Measurements from ENCODE around the gene SIX3. TPM values are rescaled to one million over a fixed set of nuclear protein-coding genes. Genes with fewer than 3 reads are reported as not detected.

The SIX3 gene
- total RNA-seq, 1 experiment from 2014 or later, result 1.4 TPM

- ChIA-PET CTCF (interaction anchor here (0.7 kb wide), 1 partner anchor 61 kb away, joined by 3 read pairs; no protein-coding TSS in a partner anchor), POLR2A (ENCODE audit: unreplicated experiment) (no interaction called here)
- Histone ChIP-seq H3K4me3 (no peak overlapping the region), H3K36me3 (ENCODE audit: low read depth) (no peaks in the 10 kb centered on the region), H2AFZ (no peak overlapping the region), H3K27ac (no peak overlapping the region), H3K27me3 (ENCODE audit: insufficient read depth, low read depth) (no peaks in the 10 kb centered on the region), H3K4me2 (no peak overlapping the region), H4K20me1 (ENCODE audit: insufficient read depth) (no peaks in the 10 kb centered on the region), H3K4me1 (replicated peaks; ENCODE audit: insufficient read depth) (no peaks in the 10 kb centered on the region), H3F3A (ENCODE audit: insufficient read depth, low read depth) (no peaks in the 10 kb centered on the region), H3K9me3 (ENCODE audit: insufficient read depth, low read depth) (0 out of 2 replicates have a peak, but pooled peaks cover 6% of the 10 kb centered on the region), H3K79me2 (ENCODE audit: low read depth) (no peaks in the 10 kb centered on the region), H3K9me2 (ENCODE audit: insufficient read depth) (no peaks in the 10 kb centered on the region)
- intact Hi-C loops (cut with micrococcal nuclease; ENCODE audit: unreplicated experiment), result no loop called here
- DNase-seq, result no peak
- no TSS peak for BruUV-seq (replicated peaks)
- TF ChIP-seq EZH2 (IDR thresholded peaks at IDR 0.05; ENCODE audit: low read depth) (no peak), CTCF (conservative IDR thresholded peaks at IDR 0.05) (no peak)
These were observed 44.1 kb upstream of the SIX3 start for GRCh38 chr2:44897406-44897805.

GRCh38 chr2:44902217-44903137, 39.0 kb upstream of the SIX3 start:
- no TSS peak for BruUV-seq (replicated peaks)
- H3K27me3 ChIP-seq (ENCODE audit: insufficient read depth, low read depth), result no peaks in the 10 kb centered on the region
- intact Hi-C loops (cut with micrococcal nuclease; ENCODE audit: unreplicated experiment), result no loop called here
- no peak for DNase-seq
- H3K36me3 ChIP-seq (ENCODE audit: low read depth), result no peaks in the 10 kb centered on the region
- H3K9me3 ChIP-seq (ENCODE audit: insufficient read depth, low read depth), result no peaks in the 10 kb centered on the region
- TF ChIP-seq EZH2 (IDR thresholded peaks at IDR 0.05; ENCODE audit: low read depth) (no peak), CTCF (conservative IDR thresholded peaks at IDR 0.05) (no peak)
- H2AFZ ChIP-seq, result no peak overlapping the region
- H3K4me3 ChIP-seq, result no peak overlapping the region
- H3K9me2 ChIP-seq (ENCODE audit: insufficient read depth), result no peaks in the 10 kb centered on the region
- no peaks in the 10 kb centered on the region for H3K4me1 ChIP-seq (replicated peaks; ENCODE audit: insufficient read depth)
- H3K79me2 ChIP-seq (ENCODE audit: low read depth), result no peaks in the 10 kb centered on the region
- H3F3A ChIP-seq (ENCODE audit: insufficient read depth, low read depth), result no peaks in the 10 kb centered on the region
- ChIA-PET POLR2A (ENCODE audit: unreplicated experiment) (no interaction called here), CTCF (interaction anchor here (0.6 kb wide), 1 partner anchor 425 kb away, joined by 3 read pairs; no protein-coding TSS in a partner anchor)
- no peak overlapping the region for H3K4me2 ChIP-seq
- H4K20me1 ChIP-seq (ENCODE audit: insufficient read depth), result no peaks in the 10 kb centered on the region
- no peak overlapping the region for H3K27ac ChIP-seq

- BruUV-seq (replicated peaks), result no TSS peak
- Histone ChIP-seq H3K27ac (no peak overlapping the region), H3F3A (ENCODE audit: insufficient read depth, low read depth) (no peaks in the 10 kb centered on the region), H3K4me1 (replicated peaks; ENCODE audit: insufficient read depth) (no peaks in the 10 kb centered on the region), H3K4me3 (no peak overlapping the region), H3K9me3 (ENCODE audit: insufficient read depth, low read depth) (no peaks in the 10 kb centered on the region), H3K79me2 (ENCODE audit: low read depth) (no peaks in the 10 kb centered on the region), H3K9me2 (ENCODE audit: insufficient read depth) (no peaks in the 10 kb centered on the region), H3K4me2 (no peak overlapping the region), H2AFZ (no peak overlapping the region), H4K20me1 (ENCODE audit: insufficient read depth) (no peaks in the 10 kb centered on the region), H3K36me3 (ENCODE audit: low read depth) (no peaks in the 10 kb centered on the region), H3K27me3 (ENCODE audit: insufficient read depth, low read depth) (no peaks in the 10 kb centered on the region)
- no peak for DNase-seq
- intact Hi-C loops (cut with micrococcal nuclease; ENCODE audit: unreplicated experiment), result no loop called here
- POLR2A ChIA-PET (ENCODE audit: unreplicated experiment), result no interaction called here
- TF ChIP-seq EZH2 (IDR thresholded peaks at IDR 0.05; ENCODE audit: low read depth) (no peak), CTCF (conservative IDR thresholded peaks at IDR 0.05) (no peak)
- CTCF ChIA-PET, result no interaction called here
These were observed 36.9 kb upstream of the SIX3 start for GRCh38 chr2:44904578-44904977.

All from PC-9 (cell line).